HG03060 (cell line): ENCODE results near the gene ACER1.
"Not testable (repeated sequence)": the region's sequence is repeated elsewhere in the genome, so short reads cannot be mapped to it uniquely, and the experiment has no call there.

Experiments used
- ATAC-seq: cut with Tn5 transposase; IDR thresholded peaks from one replicate; pipeline ENCODE4 v1.9.1; 2021; ENCODE audit warnings: low read depth, moderate number of reproducible peaks; ENCODE audit not compliant: unreplicated experiment

The ACER1 gene, protein sequence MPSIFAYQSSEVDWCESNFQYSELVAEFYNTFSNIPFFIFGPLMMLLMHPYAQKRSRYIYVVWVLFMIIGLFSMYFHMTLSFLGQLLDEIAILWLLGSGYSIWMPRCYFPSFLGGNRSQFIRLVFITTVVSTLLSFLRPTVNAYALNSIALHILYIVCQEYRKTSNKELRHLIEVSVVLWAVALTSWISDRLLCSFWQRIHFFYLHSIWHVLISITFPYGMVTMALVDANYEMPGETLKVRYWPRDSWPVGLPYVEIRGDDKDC

DNA sequence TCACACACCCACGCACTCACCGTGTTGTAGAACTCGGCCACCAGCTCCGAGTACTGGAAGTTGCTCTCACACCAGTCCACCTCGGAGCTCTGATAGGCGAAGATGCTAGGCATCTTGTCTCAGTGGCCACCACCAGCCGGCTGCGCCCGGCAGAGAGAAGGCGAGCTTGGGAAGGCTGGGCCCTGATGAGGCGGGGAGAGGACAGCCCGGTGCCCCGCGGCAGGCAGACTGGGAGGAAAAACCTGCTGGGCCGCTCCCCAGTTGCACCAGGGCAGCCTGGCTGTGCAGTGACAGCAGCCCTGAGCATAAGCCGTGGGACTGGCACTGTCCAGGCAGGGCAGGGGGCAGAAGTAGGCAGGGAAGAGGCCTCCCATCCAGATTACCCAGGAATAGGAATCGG lies at the start of gene ACER1:
Gene ACER1, minus strand, starts transcription at position 174 of the 400 bp plus-strand sequence. Its CDS starts 61 bp downstream, at position 113.
- no peak for ATAC-seq

DNA sequence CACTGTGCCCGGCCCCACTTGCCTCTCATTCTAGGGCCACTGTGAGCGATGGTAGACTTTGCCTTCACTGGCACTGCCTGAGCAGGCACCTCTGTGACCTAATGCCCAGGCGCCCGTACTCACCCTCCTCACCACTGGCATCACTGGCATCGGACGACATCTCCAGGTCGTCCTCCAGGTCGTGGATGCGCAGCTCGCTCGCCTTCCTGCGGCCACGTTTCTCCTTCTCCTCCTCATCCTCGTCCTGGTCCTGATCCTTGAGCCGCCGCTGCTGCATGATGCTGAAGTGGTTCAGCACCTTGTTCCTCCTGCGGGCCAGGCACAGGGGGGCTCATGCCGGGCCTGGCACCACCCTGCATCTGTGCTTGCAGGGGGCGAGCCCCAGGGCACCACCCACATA lies 49.8 kb upstream of the ACER1 start:
- ATAC-seq: no peak

DNA sequence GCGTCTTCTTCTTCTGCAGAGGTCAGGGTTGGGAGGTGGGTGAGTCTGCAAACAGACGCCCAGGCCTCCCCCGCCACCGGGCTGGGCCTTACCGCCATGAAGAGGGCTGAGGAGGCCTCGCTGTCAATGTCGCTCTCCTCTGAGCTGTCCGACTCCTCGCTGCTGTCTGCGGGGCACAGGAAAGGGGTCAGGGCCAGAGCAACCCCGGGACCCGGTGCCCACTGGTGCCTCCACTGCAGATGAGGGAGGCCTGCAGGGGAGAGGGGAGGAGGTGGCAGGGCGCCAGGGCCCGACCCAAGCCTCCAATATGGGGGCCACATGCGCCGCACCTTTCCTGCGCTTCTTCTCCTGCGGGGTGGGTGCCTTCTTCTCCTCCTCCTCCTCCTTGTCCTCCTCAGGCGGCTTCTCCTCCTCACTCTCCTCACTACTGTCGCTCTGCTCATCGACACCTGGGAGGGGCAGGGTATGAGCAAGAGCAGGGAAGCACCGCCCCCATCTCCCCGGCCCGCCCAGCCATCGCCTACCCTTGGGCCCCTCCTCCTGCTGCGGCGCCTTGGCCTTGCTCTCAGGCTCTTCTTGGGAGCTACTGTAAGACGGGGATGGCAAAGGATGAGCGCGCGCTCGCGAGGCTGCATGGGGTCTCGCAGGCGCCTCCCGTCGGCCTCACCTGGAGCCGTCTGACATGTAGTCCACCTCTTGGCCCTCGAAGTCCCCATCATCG lies 47.8 kb upstream of the ACER1 start:
- ATAC-seq: no peak

DNA sequence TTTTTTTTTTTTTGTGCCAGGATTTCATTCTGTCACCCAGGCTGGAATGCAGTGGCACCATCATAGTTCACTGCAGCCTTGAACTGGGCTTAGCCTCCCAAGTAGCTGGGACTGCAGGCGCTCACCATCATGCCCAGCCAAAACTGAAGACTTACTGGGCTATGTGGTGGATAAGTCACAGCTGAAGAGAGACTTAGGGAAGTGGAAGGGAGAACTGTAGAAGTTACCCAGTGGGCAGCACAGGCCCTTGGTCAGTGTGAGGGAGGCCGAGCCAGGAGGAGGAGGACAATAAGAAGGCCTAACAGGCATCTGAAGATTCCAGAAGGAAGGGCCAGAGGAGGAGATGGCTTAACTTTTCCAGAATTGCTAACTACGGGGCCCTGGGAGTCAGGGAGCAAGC lies 46.3 kb upstream of the ACER1 start:
- ATAC-seq: no peak

DNA sequence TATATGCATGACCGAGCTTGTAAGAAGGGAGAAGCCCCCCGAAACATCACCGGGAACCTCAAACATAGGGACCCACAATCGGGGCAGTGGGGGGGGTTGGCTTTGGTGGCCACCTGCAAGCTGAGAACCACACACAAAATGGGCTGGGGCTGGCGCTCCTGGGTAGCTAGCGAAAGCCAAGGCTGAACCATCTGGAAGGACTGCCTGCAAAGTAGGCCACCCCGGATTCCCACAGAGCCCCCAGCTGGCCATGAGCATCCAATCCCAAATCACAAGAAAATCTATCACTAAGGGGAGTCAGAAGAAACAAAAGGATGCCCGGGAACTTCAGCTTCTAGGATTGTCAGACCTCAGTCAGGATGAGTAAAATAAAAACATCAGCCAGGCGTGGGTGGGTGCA lies 45.1 kb upstream of the ACER1 start:
- ATAC-seq: no peak

DNA sequence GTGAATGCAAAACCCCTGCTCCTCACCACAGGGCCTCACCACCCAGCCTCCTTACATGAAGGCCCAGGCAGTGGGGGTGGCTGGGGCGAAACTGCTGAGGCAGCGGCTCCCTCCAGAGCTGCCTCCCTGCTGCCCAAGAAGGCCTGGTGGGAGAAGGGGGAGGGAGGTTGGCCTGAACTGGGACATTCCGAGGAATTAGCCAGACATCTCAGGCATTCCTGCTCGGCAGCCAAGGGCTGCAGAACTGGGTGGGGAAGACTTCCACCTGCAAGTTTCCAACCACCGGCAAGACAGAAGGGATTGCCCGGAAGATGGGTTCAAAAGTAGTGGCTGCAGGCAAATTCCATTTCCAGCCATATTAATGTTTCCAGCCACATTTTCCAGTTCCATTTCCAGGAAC lies 44.6 kb upstream of the ACER1 start:
- ATAC-seq: no peak

DNA sequence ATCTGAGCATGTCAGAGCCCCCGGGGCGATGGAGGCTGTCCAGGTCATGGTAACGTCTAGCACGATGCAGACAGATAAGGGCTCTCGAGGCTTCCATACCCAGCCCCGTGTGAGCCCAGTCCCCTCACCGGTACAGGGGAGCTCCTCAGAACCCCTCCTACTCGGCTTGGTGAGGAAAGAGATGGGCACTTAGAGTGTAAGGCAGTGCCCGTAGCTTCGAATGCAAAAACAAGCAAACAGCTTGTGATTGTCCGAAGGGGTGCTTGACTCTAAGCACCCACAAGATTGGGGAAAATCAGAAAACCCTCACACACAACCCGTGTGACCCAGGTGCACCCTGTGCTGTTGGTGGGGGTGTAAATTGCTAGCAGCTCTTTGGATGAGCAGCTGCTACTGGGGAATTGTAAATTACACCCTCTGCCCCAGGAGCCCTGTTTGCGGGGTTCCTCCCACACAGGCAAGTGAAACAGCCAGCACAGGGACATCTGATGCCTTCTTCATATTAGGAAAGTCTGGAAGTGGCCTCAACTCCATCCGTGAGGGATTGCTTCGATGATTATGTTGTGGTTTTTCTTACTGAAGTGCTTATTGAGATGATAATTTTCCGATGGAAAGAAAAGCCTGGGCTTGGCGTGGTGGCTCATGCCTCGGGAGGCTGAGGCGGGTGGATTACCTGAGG lies 43.2 kb upstream of the ACER1 start:
- no peak for ATAC-seq

DNA sequence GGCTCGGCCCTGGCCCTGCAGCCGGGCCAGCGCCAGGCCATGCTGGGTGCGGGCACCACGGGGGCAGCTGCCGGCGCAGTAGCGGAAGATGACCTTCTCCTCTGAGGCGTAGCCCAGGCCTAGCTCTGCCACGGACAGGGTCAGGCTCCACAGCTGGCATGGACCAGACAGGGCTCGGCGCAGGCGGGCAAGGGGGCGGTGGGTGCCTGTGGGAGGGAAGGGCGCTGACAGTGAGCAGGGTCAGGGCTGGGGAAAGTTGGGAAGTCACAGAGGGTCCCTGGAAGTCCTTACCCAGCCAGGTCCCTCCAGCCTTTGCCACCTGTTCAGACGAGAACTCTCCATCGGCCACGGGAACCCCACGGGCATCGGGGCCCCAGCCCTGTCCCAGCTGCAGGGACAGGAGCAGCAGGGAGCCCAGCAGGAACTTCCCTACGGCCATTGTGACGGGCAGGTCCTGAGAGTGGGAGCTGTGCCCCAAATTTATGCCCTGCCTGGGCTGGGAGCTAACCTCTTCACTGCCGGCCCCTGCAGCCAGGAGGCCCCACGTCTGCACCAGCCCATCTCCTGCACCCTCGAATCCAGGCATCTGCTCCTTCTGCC lies 42.1 kb upstream of the ACER1 start, which contains the start of gene PSPN:
Gene PSPN, minus strand, starts transcription at position 523 of the 600 bp plus-strand sequence. Its CDS starts 84 bp downstream, at position 439.
- ATAC-seq: no peak

DNA sequence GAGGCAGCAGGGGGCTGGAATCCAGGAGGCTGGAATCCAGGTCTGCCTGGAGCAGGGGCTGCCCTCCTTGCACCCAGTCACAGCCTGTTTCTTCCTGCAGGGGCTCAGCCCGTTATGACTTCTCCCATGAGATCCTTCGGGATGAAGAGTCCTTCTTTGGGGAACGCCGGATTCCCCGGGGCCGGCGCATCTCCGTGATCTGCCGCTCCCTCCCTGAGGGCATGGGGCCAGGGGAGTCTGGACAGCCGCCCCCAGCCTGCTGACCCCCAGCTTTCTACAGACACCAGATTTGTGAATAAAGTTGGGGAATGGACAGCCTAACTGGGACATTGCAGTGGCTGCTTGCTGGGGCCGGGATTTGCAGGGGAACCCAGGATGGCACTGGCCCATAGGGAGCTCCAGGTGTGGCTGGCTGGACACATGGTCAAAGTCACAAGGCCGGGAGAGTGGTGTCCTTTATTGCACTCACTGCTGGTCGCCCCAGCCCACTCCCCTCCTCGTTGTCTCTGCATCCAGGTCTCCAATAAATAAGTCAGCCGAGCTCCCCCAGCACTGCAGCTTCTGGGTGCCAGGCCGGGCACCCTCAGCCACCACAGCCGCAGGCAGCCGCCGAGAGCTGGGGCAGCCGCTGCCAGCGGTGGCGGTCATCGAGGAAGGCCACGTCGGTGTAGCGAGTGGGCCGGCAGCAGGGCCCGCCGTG lies 41.4 kb upstream of the ACER1 start:
- no peak for ATAC-seq

DNA sequence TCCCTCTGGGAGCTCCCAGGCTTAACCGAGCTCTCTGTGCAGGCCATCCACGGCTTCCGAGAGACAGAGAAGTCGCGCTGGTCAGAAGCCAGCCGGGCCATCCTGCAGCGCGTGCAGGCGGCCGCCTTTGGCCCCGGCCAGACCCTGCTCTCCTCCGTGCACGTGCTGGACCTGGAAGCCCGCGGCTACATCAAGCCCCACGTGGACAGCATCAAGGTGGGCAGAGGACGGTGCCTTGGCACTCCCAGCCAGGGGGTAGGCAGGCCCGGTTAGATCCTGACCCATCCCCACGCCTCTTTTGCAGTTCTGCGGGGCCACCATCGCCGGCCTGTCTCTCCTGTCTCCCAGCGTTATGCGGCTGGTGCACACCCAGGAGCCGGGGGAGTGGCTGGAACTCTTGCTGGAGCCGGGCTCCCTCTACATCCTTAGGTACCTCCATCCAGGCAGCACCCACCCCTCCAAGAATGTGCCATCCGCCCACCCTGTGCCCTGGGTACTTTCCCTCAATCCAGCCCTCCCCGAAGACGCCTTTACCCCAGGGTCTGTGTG lies 40.8 kb upstream of the ACER1 start:
- no peak for ATAC-seq

DNA sequence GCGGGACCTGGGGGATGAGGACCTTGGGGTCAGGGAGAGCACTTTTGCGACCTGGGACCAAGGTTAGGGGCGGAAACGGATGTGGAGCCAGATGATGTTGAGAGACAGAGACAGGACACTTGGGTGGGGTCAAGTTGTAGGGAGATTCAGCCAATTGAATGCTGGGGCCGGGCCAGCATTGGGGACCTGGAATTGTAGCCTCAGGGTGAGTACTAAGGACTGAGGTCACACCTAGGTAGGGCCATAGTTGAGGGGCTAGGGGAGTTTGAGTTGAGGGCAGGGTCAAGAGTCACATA lies 40.3 kb upstream of the ACER1 start:
- no peak for ATAC-seq

DNA sequence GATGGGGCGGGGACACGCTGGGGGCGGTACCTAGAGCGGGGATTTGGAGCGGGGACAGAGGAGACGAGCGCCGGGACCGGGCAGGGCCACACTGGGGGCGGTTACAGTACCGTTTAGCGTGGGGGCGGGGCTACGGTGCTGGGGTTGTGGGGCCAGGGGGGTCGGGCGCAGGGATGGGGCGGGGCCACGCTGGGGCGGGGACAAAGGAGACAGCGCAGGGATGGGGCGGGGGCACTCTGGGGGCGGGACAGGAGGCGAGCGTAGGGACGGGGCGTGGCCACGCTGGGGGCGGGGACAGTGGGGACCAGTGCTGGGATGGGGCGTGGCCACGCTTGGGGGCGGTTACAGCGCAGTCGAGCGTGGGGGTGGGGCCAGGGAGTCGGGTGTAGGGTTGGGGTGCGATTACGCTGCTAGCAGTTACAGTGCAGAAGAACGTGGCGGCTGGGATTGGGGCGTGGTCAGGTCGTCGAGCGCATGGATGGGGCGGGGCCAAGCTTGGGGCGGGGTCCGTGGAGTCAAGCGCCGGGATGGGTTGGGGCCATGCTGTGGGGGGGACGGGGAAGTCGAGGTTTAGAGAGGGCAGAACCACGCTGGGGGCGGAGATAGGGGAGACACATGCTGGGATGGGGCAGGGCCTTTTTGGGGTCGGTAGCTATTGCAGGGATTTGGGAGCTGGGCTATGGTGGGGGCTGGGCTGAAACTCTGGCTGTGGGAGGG lies 39.8 kb upstream of the ACER1 start:
- no peak for ATAC-seq

DNA sequence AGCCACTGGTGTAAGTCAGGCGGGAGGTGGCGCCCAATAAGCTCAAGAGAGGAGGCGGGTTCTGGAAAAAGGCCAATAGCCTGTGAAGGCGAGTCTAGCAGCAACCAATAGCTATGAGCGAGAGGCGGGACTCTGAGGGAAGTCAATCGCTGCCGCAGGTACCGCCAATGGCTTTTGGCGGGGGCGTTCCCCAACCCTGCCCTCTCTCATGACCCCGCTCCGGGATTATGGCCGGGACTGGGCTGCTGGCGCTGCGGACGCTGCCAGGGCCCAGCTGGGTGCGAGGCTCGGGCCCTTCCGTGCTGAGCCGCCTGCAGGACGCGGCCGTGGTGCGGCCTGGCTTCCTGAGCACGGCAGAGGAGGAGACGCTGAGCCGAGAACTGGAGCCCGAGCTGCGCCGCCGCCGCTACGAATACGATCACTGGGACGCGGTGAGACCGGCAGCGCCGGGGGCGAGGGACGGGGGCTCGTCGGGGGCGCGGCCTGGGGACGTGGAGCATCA lies 39.2 kb upstream of the ACER1 start, which contains the start of gene ALKBH7:
Gene ALKBH7, plus strand, starts transcription at position 201 of the 502 bp plus-strand sequence. Its CDS starts 27 bp downstream, at position 228.
- peak; percentile 78 for ATAC-seq

DNA sequence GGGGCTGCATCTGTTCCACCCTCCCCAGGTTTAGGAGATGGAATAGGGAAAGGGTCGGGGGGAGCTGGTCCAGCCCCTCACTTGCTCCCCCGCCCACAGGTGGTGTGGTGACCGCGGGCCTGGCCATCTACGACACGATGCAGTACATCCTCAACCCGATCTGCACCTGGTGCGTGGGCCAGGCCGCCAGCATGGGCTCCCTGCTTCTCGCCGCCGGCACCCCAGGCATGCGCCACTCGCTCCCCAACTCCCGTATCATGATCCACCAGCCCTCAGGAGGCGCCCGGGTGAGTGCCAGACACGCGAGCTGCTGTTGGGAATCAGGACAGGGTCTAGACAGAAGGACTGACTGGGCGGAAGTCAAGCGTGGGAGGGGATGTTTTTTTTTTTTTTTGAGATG lies 30.9 kb upstream of the ACER1 start:
- no peak for ATAC-seq

DNA sequence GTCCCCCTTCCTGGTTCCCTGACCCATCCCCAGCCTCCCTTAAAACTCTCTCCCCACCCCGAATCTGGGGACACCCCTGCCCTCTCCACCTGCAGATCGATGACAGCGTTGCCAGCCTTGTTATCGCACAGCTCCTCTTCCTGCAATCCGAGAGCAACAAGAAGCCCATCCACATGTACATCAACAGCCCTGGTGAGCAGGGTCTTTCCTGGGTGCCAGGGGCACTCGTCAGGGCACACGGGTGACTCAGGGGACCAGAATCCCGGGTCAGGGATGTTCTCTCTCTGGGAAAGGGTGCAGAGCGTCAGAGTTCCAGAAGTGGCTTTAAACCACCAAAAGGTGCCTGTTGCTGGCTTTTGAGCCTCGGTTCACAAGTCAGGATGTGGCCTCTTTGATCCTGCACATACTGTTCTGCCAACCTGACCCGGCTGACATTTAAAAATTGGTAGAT lies 29.0 kb upstream of the ACER1 start:
- no peak for ATAC-seq

DNA sequence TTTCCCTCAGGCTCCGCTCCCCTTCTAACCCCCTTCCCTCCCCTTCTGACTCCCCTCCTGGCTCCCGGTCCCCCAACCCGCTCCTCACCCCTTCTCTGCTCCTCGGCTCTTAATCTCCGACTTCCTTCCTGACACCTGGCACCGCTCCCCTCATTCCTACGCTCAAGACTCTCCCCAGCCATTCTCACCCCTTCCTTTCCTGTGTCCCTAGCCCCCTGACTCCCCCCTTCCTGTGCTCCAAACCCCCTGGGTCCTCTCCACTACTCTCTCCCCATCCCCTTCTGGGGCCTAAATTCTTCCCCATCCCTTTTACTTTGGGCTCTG lies 28.6 kb upstream of the ACER1 start:
- ATAC-seq: no peak

DNA sequence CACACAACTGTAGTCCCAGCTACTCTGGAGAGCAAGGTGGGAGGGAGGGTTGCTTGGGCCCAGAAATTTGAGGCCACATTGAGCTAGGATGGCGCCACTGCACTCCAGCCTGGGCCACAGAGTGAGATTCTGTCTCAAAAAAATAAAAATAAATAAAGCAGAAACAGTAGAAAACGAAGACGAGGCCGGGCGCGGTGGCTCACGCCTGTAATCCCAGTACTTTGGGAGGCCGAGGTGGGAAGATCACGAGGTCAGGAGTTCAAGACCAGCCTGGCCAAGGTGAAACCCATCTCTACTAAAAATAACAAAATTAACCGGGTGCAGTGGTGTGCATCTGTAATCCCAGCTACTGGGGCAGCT lies 27.4 kb upstream of the ACER1 start:
- not testable (repeated sequence) for ATAC-seq

DNA sequence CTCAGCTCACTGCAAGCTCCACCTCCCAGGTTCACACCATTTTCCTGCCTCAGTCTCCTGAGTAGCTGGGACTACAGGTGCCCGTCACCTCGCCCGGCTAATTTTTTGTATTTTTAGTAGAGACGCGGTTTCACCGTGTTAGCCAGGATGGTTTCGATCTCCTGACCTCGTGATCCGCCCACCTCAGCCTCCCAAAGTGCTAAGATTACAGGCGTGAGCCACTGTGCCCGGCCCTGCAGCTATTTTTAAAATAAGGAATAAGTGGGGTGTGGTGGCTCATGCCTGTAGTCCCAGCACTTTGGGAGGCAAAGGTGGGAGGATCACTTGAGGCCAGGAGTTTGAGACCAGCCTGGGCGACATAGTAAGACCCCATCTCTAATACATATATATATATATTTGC lies 27.0 kb upstream of the ACER1 start:
- not testable (repeated sequence) for ATAC-seq

DNA sequence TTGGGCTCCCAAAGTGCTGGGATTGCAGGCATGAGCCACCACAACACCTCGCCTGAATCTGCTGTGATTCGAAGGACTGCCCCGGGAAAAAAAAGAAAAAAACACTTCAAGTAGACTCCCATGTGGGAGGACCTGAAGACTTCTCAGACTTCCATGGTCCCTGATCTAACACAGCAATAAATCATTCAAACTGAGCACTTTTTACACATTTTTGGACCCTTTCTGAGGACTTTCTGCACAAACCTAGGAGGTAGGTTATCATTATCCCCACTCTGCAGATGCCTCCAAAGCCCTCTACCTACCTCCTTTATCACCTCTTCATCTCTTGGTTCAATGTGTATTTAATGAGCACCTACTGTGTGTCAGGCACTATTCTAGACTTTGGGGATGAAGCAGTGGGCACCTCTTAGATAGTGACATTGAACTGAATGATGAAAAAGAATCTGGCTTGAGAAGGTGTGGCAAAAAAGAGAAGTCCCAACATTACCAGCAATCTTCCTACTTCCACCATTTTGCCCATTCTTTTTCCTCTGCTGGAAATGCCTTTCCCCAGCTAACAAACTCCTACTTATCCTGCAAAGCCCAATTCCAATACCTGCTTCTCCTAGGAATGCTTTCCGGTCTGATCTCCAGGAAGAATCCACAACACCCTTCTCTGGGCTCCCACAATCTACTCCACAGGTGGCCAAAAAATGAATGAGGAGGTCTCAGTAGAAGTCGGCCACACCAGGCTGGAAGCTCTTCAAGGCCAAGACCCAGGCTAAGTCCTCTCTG lies 26.3 kb upstream of the ACER1 start:
- no peak for ATAC-seq
